Fibroblast of skin of left quadriceps (primary cell): Measurements from ENCODE around the gene ZNF280C.

Source experiments
- DNase-seq, 2 experiments: peaks; one replicate each; pipeline ENCODE4 v3.0.0-alpha.2; 2013; ENCODE audit warnings: low read depth in 2 of 2

Gene ZNF280C

GRCh38 chrX:130176942-130177341 is 91.8 kb downstream of the ZNF280C start:
- DNase-seq: no peak

GRCh38 chrX:130176354-130176776 is 92.3 kb downstream of the ZNF280C start:
- DNase-seq: no peak

GRCh38 chrX:130174937-130175336 is 93.8 kb downstream of the ZNF280C start:
- DNase-seq: no peak

- no peak for DNase-seq
These were observed 94.5 kb downstream of the ZNF280C start for GRCh38 chrX:130174045-130174704.

- peak in 1 of 2 experiments; percentile 28 for DNase-seq
These were observed 95.4 kb downstream of the ZNF280C start for GRCh38 chrX:130173190-130173895.

GRCh38 chrX:130172127-130172845 is 96.4 kb downstream of the ZNF280C start:
- DNase-seq: no peak

- no peak for DNase-seq
These were observed 97.1 kb downstream of the ZNF280C start, which contains the start of gene RAB33A for GRCh38 chrX:130171446-130172126. RAB33A (plus strand) TSS chrX:130171962; CDS start chrX:130172063, 101 bp downstream.

- DNase-seq: no peak
These were observed 97.8 kb downstream of the ZNF280C start for GRCh38 chrX:130170752-130171445.

- DNase-seq: no peak
These were observed 101.7 kb downstream of the ZNF280C start for GRCh38 chrX:130167040-130167439.

- no peak for DNase-seq
These were observed 102.3 kb downstream of the ZNF280C start for GRCh38 chrX:130166503-130166777.

- peak; percentile 84 to 87 for DNase-seq
These were observed 102.8 kb downstream of the ZNF280C start, which contains the start of gene AIFM1 for GRCh38 chrX:130165703-130166502. AIFM1 (minus strand) TSS chrX:130165841; CDS start chrX:130165656, 185 bp downstream.

- DNase-seq: no peak
These were observed 103.5 kb downstream of the ZNF280C start for GRCh38 chrX:130165181-130165702.

GRCh38 chrX:130163398-130163797 is 105.3 kb downstream of the ZNF280C start:
- no peak for DNase-seq

GRCh38 chrX:130162094-130162735 is 106.5 kb downstream of the ZNF280C start:
- no peak for DNase-seq

GRCh38 chrX:130159776-130160175 is 108.9 kb downstream of the ZNF280C start:
- no peak for DNase-seq

- no peak for DNase-seq
These were observed 110.4 kb downstream of the ZNF280C start for GRCh38 chrX:130158311-130158710.

GRCh38 chrX:130155564-130155963 is 113.1 kb downstream of the ZNF280C start:
- no peak for DNase-seq
